NK-92 (cell line): ENCODE measurements around the gene TMCO4.
"Not testable (repeated sequence)": the region's sequence is repeated elsewhere in the genome, so short reads cannot be mapped to it uniquely, and the experiment has no call there.

ENCODE experiments used
- DNase-seq: peaks from one replicate; lab custom pipeline; 2025; ENCODE audit not compliant: unreplicated experiment; lab: John Stamatoyannopoulos, UW

Gene TMCO4

DNA sequence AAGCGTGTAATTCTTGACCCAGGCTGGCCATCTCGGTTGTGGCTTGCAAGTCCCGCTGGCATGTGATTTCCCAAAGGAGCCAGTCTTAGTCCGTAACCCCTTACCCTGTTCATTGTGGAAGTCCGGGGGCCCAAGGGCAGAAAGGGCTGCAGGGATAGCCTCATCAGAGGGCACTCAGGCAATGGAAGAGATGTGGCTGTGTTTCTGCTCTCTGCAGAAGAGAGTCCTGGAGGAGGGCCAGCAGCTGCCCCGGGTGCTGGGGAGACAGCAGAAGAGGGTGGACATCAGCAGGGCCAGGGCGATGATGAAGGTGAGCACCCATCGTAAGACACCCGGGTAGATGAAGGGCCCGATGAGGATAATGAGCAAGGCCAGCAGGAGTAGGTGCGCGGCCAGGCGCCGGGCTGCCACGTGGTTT, 14.5 kb upstream of the TMCO4 start:
- DNase-seq: no peak

DNA sequence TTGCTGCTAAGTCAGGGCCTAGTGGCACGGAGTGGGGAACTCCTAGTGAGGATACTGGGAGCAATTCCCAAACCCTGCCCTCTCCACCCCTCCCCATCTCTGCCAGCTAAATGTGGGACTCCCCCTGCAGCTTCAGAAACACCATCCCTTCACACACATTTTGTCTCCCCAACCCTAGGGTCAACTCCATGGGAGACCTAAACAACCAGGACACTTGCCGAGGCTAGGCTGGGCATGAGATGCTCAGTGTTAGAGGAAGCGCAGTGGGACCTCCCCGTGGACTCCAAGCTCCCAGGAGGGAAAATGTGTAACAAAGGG, 13.9 kb upstream of the TMCO4 start:
- DNase-seq: no peak

DNA sequence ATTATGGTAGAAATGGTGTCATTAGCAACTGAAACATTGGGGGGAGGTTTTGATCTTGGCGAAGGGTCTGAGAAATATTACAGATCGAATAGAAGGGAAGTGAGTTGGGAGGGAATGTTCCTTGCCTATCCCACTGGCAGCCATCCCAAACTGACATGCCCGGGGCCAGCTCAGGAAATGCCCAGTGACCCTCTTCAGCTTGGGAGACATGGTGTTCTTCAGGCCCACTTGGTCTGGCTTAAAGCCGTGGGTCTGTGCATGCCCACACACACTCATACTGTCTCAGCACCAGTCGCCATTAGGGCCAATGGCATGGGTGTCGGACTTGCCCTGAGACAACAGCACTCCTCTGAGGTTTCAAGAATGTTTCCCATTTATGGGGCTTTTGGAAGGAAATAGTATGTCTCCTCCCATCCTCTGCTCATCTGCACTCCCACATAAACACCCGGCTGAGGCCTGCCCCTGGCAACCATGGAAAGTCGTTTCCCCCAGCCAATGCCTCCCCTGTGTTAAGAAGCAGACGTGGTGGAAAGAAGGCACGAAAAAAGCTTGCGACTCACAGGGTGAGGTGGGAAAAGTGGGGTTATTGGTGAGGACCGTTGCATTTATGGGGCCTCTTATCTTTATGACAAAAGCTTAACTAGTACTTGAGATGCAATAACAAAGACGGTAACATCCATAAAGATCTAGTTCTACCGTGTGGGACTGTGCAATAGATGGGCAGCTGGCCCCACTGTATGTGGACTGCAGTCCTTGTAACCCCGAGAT, 13.3 kb upstream of the TMCO4 start:
- DNase-seq: no peak

DNA sequence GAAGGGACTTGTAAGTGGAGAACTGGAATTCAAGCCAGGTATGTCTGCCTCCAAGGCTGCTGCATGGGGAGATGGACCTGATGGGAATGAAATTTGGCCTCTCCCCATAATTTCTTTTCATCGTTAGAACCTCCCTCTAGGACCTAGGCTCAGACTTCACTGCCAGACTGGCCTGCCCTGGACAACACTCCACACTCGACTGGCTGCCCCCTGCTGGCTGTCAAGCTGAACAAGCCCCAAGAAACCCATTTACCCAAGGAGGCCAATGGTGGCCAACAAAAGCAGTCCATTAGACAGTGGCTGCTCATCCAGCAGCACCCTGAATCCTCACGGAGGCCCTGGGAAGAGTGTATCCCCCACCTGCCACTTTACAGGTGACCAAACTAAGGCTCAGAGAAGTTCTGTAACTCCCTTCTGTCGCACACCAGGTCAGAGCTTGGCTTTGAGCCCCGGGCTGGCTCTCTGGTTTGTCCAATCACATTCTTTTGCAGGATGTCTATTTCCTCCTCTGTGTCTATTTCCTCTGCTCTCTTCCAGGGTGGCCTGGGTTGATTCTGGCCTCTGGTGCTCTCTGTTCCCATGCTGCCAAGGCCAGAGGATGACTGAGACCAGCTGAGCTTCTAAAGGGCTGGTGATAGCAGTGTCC, 11.6 kb upstream of the TMCO4 start:
- no peak for DNase-seq

DNA sequence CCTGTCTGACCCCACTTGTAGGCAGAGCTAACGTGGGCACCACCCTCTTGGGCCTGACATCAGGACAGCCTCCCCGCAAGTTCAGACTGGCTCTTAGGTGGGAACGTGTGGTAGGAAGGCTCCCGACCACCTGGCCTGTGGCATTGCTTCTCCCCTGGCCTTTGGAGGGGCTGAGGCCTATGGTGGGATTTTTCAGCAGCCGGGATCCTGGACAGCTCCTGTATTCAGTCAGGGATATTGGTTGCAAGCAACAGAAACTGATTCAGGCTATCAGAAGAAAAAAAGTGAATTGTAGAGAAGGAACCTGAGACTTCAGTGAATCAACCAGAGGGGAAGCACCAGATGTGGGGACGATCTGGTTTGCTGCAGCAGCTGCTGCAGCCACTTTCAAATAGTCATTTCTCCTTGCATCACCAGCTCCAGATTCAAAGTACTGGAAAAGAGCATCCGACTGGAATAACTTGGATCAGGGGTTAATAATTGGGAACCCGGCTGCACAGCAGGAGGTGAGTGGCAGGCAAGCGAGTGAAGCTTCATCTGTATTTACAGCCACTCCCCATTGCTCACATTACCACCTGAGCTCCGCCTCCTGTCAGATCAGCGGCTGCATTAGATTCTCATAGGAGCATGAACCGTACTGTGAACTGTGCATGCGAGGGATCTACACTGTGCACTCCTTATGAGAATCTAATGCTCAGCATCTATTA, 9.5 kb upstream of the TMCO4 start:
- no peak for DNase-seq

DNA sequence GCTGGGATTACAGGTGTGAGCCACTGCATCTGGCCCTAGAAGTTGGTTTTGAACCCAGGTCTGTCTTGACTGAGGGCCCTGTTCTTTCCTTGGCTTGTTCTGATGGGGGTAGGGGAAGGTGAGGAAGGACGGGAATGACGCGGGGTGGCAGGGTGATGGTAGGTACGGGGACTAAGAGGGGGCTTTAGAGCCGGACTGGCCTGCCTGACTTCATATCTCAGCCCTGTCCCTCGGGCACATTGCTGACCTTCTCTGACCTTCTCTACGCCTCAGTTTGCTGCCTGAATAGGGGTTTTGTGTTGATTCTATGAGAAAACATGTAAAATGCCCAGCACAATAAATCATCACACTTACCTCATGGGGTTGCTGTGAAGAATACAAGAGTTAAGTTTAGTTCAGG, 8.6 kb upstream of the TMCO4 start:
- no peak for DNase-seq

DNA sequence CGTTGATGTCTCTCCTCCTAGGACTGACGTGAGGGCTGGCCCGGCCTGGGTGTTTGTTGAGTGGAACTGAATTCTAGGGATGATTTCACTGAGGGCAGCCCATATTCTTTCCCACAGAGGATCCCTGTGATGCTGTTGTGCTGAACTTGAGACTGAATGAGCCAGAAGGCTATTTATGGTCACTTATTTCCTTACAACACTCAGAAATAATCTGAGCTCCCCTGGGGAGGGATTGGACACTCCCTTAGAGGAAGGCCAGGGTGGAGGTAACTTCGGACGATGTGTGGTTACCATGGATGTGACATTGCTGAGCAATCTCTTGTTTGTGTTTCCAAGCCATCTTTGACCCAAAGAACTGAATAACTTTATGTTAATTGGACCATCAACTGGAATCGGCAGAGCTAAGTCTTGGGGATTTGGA, 5.1 kb upstream of the TMCO4 start:
- DNase-seq: no peak

DNA sequence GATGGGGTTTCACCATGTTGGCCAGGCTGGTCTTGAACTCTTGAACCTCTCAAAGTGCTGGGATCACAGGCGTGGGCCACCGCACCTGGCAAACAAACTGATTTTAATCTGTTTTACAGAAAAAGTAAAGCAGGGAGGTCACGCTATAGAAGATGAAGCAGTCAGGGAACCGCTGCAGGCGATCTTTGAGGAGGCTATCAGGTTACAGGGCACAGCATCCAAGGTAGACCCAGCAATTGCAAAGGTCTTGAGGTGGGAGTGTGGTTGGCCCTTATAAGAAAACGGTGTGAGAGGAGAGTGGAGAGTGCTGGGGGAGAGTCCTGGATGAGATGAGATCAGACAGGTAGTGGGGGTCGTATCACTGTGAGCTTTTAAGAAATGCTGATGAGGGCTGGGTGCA, 2.6 kb upstream of the TMCO4 start:
- DNase-seq: no peak

DNA sequence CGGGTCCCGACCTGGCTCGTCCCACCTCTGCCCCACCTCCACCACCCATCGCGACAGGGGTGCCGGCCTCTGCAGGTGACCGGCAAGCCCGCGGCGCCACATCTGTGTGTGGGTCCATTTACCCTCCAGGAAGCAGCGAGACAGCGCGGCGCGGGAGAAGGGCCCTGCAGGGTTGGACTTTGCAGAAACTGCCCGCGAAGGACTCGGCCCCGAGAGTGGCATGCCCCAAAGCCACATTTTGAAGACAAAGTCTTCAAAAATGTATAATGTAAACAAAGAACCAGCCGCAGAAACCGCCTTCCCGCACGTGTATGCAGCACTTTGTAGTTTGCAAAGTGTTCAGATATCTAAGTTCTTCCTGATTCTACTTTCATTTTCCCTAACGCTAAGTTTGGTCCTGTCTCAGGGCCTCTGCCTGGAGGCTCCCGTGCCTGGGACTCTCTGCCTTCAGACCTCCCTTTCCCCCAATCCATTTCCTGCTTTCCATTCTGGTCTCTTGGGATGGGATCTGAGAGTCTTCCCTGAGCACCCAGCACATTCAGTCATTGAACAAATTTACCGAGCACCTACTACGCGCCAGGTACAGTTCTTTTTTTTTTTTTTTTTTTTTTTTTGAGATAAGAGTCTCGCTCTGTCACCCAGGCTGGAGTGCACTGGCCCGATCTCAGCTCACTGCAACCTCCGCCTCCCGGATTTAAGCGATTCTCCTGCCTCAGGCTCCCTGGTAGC, 524 bp upstream of the TMCO4 start:
- no peak for DNase-seq

DNA sequence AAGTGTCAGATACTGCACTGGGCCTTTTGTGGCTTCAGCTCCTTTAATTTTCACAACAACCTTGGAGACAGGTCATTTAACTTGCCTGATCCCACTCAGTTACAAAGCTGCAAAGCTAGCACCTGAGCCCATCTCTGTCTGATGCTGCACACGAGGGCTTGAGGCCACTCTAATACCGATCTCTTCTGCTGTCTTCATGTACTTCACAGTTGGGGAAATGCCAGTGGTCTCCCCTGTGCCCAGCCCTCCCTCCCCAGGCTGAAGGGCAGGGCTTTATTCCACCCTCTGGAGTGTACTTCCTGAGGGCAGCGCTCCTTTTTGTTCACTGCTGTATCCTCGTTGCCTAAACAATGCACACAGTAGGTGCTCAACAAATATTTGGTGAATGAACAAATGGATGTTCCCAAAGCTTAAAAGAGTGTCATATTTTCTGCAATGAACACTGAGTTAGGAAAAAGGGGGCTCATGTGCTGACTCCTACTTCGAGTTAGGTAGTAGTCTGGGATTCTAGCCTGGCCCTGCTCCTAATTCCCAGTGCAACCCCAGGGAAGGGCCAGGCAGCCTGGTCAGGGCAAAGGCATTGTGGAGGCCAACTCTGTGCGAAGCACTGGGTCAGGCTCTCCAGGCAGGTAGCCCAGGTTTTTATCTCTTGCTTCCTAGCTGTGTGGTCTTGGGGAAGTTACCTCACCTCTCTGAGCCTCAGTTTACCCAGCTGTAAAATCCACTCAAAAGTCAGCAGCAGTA, 1.1 kb downstream of the TMCO4 start:
- DNase-seq: no peak

DNA sequence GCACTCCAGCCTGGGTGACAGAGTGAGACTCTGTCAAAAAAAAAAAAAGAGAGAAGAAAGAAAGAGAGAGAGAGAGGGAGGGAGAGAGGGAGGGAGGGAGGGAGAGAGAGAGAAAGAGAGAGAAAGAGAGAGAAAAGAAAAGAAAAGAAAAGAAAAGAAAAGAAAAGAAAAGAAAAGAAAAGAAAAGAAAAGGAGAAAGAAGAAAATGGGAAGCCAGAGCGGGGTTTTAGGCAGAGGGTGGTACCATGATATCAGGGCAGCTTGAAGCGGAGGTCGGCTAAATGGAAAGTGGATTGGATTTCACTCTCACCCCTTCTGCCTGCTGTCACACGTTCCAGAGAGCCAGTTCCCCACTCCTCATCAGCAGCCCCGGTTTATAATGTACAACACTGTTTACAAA, 1.9 kb downstream of the TMCO4 start:
- DNase-seq: no peak

DNA sequence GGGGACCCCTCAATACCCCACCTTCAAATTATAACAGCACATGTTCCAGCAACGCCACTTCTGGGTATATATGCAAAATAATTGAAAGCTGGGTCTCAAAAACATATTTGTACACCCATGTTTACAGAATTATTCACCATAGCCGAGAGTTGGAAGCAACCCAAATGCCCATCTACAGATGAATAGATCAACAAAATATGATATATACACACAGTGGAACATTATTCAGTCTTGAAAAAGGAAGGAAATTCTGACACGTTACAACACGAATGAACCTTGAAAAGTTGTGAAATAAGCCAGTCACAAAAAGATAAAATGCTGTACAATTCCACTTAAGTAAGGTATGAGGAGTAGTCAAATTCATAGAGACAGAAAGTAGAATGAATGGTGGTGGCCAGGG, 5.1 kb downstream of the TMCO4 start:
- DNase-seq: no peak

DNA sequence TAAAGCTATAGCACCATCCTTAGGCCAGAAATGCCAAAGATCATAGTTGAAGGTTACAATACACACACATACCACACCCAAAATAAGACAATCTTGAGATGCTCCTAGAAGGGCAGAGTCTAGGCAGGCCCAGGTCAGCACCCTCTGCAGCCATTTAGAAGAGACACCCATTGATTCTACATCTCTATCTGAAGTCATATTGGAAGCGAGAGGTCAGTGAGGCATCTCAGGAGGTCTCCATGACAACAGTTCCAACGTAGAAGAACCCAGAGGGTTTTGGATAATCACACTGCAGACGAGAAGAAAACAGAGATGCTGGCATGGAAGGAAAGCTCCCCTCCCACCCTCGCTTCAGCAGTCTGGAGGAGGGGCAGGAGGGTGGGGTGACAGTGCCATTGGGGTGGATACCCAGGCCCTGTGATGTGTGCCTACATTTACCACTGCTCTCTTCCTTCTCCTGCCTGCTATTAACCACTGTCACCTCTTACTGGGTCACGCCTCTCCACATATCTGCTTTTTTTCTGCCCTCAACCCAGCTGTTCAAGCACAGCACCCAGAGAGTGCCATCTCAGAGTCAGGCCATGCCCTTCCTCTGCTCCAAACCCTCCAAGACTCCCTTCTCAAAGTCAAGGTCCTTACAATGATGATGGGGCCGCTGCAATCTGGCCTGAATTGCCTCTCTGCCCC, 6.2 kb downstream of the TMCO4 start:
- no peak for DNase-seq

DNA sequence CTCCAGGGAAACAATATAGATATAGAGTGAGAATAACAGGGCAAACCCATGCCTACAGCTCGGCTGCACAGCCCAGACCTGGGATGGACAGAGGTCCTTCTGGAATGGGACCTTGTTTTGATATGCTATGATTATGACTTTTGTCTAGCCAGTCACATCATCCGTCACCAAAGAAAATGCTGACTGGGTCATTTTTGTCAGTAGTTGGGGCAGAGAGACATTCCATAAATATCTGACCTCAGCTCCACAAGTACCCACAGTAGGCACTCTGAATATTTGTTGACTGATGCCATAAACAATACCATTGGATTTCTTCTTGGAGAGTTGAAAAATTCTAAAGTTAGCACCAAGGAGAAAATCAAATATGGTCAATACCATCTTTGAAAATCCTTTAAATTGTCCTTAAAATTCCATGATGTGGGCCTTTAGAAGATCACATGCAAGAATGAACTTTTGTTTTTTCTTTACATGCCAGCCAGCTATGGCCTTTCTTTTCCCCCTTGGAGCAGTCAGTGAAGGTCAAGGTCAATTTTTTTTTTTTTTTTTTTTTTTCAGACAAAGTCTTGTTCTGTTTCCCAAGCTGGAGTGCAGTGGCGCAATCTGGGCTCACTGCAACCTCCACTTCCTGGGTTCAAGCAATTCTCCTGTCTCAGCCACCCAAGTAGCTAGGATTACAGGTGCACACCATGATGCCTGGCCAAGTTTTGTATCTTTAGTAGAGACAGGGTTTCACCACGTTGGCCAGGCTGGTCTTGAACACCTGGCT, 7.3 kb downstream of the TMCO4 start:
- DNase-seq: no peak

DNA sequence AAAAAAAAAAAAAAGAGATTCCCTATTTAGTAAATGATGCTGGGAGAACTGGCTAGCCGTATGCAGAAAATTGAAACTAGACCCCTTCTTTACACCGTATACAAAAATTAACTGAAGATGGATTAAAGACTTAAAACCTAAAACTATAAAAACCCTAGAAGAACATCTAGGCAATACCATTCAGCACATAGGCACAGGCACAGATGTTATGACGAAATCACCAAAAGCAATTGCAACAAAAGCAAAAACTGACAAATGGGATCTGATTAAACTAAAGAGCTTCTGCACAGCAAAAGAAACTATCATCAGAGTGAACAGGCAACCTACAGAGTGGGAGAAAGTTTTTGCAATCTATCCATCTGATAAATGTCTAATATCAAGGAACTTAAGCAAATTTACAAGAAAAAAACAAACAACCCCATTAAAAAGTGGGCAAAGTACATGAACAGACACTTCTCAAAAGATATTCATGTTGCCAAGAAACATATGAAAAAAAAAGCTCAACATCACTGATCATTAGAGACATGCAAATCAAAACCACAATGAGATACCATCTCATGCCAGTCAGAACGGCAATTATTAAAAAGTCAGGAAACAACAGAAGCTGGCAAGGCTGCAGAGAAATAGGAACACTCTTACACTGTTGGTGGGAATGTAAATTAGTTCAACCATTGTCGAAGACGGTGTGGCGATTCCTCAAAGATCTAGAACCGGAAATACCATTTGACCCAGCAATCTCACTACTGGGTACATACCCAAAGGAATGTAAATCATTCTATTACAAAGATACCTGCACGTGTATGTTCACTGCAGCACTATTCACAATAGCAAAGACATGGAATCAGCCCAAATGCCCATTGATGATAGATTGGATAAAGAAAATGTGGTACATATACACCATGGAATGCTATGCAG, 9.4 kb downstream of the TMCO4 start:
- not testable (repeated sequence) for DNase-seq

DNA sequence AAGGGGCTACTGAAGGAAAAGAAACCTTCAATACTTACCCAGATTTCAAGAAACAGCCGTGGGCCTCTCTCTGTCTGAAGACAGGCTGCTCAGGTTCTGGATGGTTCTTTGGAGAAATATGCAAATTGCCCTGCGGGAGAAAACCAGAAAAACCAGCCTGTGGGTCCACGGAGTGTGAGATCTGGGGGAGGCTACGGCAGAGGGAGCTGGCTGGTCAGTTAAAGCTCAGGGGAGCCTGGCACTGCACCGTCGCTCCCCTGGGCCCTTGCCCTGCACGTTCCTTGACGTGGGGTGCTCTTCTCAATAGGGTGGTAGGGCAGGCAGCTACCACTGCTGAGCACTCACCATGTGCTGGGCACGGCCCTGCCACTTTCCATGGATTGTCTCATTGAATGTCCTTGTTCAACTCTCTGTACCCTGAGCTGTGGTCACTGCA, 12.7 kb downstream of the TMCO4 start:
- DNase-seq: no peak

DNA sequence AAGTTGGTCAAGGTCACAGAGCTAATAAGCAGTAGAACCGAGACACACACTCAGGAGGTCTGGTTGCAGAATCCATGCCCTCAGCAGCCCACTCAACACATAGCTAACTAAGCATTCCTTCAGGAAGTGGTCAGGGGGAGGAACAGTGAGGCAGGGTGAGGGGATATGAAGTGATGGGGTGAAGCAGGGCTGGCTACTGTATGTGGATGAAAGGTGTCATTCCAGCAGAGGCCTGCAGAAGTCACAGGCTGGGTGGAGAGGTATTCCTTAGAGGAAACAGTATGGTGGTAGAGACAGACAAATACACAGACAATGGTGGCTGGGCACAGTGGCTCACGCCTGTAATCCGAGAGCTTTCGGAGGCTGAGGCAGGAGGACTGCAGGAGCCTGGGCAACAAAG, 14.1 kb downstream of the TMCO4 start:
- no peak for DNase-seq

DNA sequence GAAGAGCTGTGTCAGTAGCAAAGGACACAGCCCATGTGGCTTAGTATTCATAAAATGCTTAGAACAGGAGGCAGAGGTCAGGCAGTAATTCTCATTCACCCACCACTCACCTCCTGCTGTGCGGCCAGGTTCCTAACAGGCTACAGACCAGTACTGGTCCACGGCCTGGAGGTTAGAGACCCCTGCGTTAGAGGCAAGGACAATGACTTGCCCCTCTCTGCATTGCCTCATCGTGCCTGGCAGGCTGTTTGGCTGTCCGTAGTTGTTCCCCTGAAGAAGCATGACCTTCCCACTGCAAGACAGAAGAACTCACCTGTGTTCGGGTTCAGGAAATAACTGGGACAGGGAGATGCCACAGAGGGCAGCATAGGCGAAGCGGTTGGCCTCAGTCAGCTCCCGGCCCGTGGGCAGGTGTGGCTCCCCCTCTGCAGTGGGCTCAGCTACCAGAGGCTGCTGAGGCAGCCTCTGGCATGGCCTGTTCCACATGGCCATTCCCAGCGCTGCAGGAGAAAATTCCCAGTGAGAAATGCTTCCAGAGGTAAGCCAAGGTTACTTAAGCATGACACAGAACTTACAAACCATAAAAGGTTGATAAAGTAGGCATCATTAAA, 19.3 kb downstream of the TMCO4 start:
- no peak for DNase-seq
